GM12878 (cell line): ENCODE data around the gene URI1. TPM values are rescaled to one million over a fixed set of nuclear protein-coding genes. Genes with fewer than 3 reads are reported as not detected.

Experiments
- ATAC-seq: fragments of 200-7000 bp; cut with Tn5 transposase; 3 replicates; pipeline ENCODE4 v1.9.1; 2020; ENCODE audit warnings: mild to moderate bottlenecking, moderate library complexity
- BruUV-seq: library from RNA; stranded (reverse); fragments of 400-500 nt; replicated peaks from 2 replicates; lab custom pipeline; 2021; lab: Mats Ljungman, UMichigan
- CTCF ChIA-PET: fragments of 300-600 bp; sonication (Branson Sonifier 250); formaldehyde crosslinking; extraction: SDS; loops from one replicate; lab custom pipeline; 2021; ENCODE audit warnings: inconsistent platforms; lab: Yijun Ruan, JAX
- POLR2A ChIA-PET: fragments of 350-600 bp; formaldehyde crosslinking; extraction: SDS; loops from one replicate; lab custom pipeline; 2021; ENCODE audit warnings: inconsistent platforms; lab: Charles Lee
- RAD21 ChIA-PET: fragments of 300-600 bp; sonication (Branson Sonifier 250); formaldehyde crosslinking; loops from one replicate; lab custom pipeline; 2023; ENCODE audit warnings: antibody characterized with exemption; ENCODE audit not compliant: unreplicated experiment; lab: Charles Lee
- SMC1A ChIA-PET: fragments of 300-600 bp; sonication (Branson Sonifier 250); formaldehyde crosslinking; loops from one replicate; lab custom pipeline; 2023; ENCODE audit not compliant: unreplicated experiment, uncharacterized antibody; lab: Charles Lee
- DNase-seq: peaks from one replicate; pipeline ENCODE4 v3.0.0-alpha.2; 2011; ENCODE audit warnings: low read depth, low spot score
- FAIRE-seq: peaks from 3 replicates; lab custom pipeline; 2011; peaks lifted over from hg19 to GRCh38; lab: Jason Lieb, UNC
- H2AFZ ChIP-seq: 2 replicates; pipeline ENCODE4 v1.6.0; 2011; ENCODE audit warnings: low read depth, low read length, control low read depth; ENCODE audit not compliant: control insufficient read depth
- H3K27ac ChIP-seq: 2 replicates; pipeline ENCODE4 v1.5.1; 2011; ENCODE audit warnings: control low read depth; ENCODE audit not compliant: control insufficient read depth, insufficient read depth
- H3K27me3 ChIP-seq, 2 experiments: replicated peaks in 1 of 2; 2 replicates each; pipeline versions ENCODE4 v1.6.0 to v1.6.1; 2011; ENCODE audit warnings: low read length in 1 of 2; ENCODE audit not compliant: control insufficient read depth in 2 of 2, insufficient read depth in 2 of 2
- H3K36me3 ChIP-seq, 2 experiments: 2 replicates each; pipeline ENCODE4 v1.5.1; 2011; ENCODE audit warnings: low read length in 1 of 2; ENCODE audit not compliant: control insufficient read depth in 2 of 2, insufficient read depth in 2 of 2
- H3K4me1 ChIP-seq: 2 replicates; pipeline ENCODE4 v1.6.1; 2011; ENCODE audit warnings: mild to moderate bottlenecking, low read length, moderate library complexity, mixed read lengths; ENCODE audit not compliant: control insufficient read depth, insufficient read depth
- H3K4me2 ChIP-seq: 2 replicates; pipeline ENCODE4 v1.6.0; 2011; ENCODE audit warnings: control low read depth; ENCODE audit not compliant: control insufficient read depth, insufficient read depth
- H3K4me3 ChIP-seq: fragments of 200-600 bp; sonication (generic); 2 replicates; pipeline ENCODE4 v1.5.1; 2016
- H3K79me2 ChIP-seq: 2 replicates; pipeline ENCODE4 v1.6.0; 2011; ENCODE audit warnings: low read length; ENCODE audit not compliant: control insufficient read depth, insufficient read depth
- H3K9ac ChIP-seq: 2 replicates; pipeline ENCODE4 v1.8.0; 2011; ENCODE audit warnings: low read length, control low read depth, mixed read lengths; ENCODE audit not compliant: control insufficient read depth, insufficient read depth
- H3K9me3 ChIP-seq: replicated peaks from 3 replicates; pipeline ENCODE4 v1.5.1; 2011; ENCODE audit warnings: mild to moderate bottlenecking, low read length; ENCODE audit not compliant: control insufficient read depth, insufficient read depth
- H4K20me1 ChIP-seq: 2 replicates; pipeline ENCODE4 v1.6.0; 2011; ENCODE audit not compliant: control insufficient read depth, insufficient read depth
- CHD2 ChIP-seq: IDR thresholded peaks from 2 replicates; pipeline ENCODE4 v1.6.1; 2011; ENCODE audit warnings: low read depth, low read length, improper control_type of control experiment, borderline replicate concordance
- ESRRA ChIP-seq: IDR thresholded peaks from 2 replicates; pipeline ENCODE4 v1.6.1; 2012; ENCODE audit warnings: mild to moderate bottlenecking, low read length, improper control_type of control experiment
- MTA3 ChIP-seq: IDR thresholded peaks from 2 replicates; pipeline ENCODE4 v1.6.1; 2012; ENCODE audit warnings: low read length, inconsistent platforms, borderline replicate concordance
- NFIC ChIP-seq: IDR thresholded peaks from 2 replicates; pipeline ENCODE4 v1.6.1; 2012; ENCODE audit warnings: low read depth, mild to moderate bottlenecking, inconsistent platforms, low read length, moderate library complexity
- NFXL1 ChIP-seq: fragments of 450-650 bp; IDR thresholded peaks from 2 replicates; pipeline ENCODE4 v1.6.1; 2017; ENCODE audit warnings: antibody characterized with exemption, mild to moderate bottlenecking, borderline replicate concordance
- RAD21 ChIP-seq: IDR thresholded peaks from 2 replicates; pipeline ENCODE4 v1.6.1; 2011; ENCODE audit warnings: mild to moderate bottlenecking, low read depth, low read length, moderate library complexity; ENCODE audit not compliant: insufficient read depth
- RELB ChIP-seq: fragments of 450-650 bp; IDR thresholded peaks from 2 replicates; pipeline ENCODE4 v1.6.1; 2017; ENCODE audit warnings: low read depth, mild to moderate bottlenecking, moderate library complexity
- RUNX3 ChIP-seq: IDR thresholded peaks from 2 replicates; pipeline ENCODE4 v1.6.1; 2012; ENCODE audit warnings: low read length, inconsistent platforms
- SMARCA5 ChIP-seq: fragments of 450-650 bp; IDR thresholded peaks from 2 replicates; pipeline ENCODE4 v1.6.1; 2017; ENCODE audit warnings: mild to moderate bottlenecking
- WGBS: methylation state at CpG from one replicate; pipeline ENCODE4 v1.1.6; 2016; ENCODE audit warnings: low lambda C conversion rate; ENCODE audit not compliant: insufficient replicate concordance, insufficient coverage; ENCODE audit errors: missing lambda C conversion rate; 5-methylcytosine and 5-hydroxymethylcytosine counted together
- in situ Hi-C: fragments of 300-500 bp; cut with MboI; formaldehyde crosslinking; loops from 9 replicates; pipeline ENCODE4 v1.14.3; 2018; ENCODE audit warnings: mixed read lengths
- intact Hi-C: fragments of 100-400 bp; cut with micrococcal nuclease; formaldehyde crosslinking; loops from one replicate; pipeline ENCODE4 v1.14.2; 2022; ENCODE audit not compliant: unreplicated experiment
- polyA plus RNA-seq, 11 experiments: library from polyadenylated mRNA; depleted of rRNA in 4 of 11; unstranded in 6 of 11; stranded (reverse) in 5 of 11; fragments of >200 nt; fragmentation: Nextera tagmentation in 4 of 11; fragmentation: Illumina TruSeq in 1 of 11; extraction: Ambion mirVana in 4 of 11; extraction: Trizol in 1 of 11; gene quantifications; 1 replicate in 1 of 11; 2 replicates in 10 of 11; pipeline versions ENCODE4 v1.2.1 to v1.2.3, GENCODE V29; 2011 to 2016; ENCODE audit warnings: inconsistent platforms in 2 of 11, missing spikeins in 2 of 11, low read depth in 1 of 11
- total RNA-seq, 4 experiments: library from RNA; depleted of rRNA in 3 of 4; stranded (reverse); fragments of >200 nt in 3 of 4; fragmentation: Illumina TruSeq in 1 of 4; extraction: Trizol in 1 of 4; gene quantifications; 2 replicates each; pipeline versions ENCODE4 v1.2.1 to v1.2.3, GENCODE V29; 2013 to 2021
- TF ChIP-seq, protein P1 (sequence below): IDR thresholded peaks from 2 replicates; pipeline ENCODE4 v1.6.1; 2012; ENCODE audit warnings: mild to moderate bottlenecking, low read depth, low read length

URI1 gene
- total and polyA plus RNA-seq, 10 of the 15 experiments (the other 5 are each of a cell fraction or from before 2014, with no cell fraction given) = 15.2 to 94.2 (median 47.9) TPM

GRCh38 chr19:30049226-30049625, 107.2 kb downstream of the URI1 start:
- no peak for FAIRE-seq
- ChIA-PET SMC1A (no interaction called here), CTCF (interaction anchor here (0.9 kb wide), 1 partner anchor 12 kb away, joined by 3 read pairs; no protein-coding TSS in a partner anchor), POLR2A (no interaction called here), RAD21 (no interaction called here)
- Histone ChIP-seq H3K36me3 (no peaks in the 10 kb centered on the region), H4K20me1 (no peaks in the 10 kb centered on the region), H3K4me2 (no peak overlapping the region), H3K27ac (no peak overlapping the region), H3K27me3 (no peaks in the 10 kb centered on the region), H3K4me3 (no peak overlapping the region), H2AFZ (no peak overlapping the region), H3K9me3 (no peaks in the 10 kb centered on the region), H3K9ac (no peak overlapping the region), H3K4me1 (no peaks in the 10 kb centered on the region), H3K79me2 (no peaks in the 10 kb centered on the region)
- DNase-seq = no peak
- intact Hi-C loops (loop anchor here (5.0 kb wide), 1 partner anchor 103 kb away; no protein-coding TSS in a partner anchor), in situ Hi-C loops (no loop called here)
- TF ChIP-seq ESRRA = no peak
- TF ChIP-seq RELB = no peak
- no peak for TF ChIP-seq MTA3
- TF ChIP-seq, protein P1, sequence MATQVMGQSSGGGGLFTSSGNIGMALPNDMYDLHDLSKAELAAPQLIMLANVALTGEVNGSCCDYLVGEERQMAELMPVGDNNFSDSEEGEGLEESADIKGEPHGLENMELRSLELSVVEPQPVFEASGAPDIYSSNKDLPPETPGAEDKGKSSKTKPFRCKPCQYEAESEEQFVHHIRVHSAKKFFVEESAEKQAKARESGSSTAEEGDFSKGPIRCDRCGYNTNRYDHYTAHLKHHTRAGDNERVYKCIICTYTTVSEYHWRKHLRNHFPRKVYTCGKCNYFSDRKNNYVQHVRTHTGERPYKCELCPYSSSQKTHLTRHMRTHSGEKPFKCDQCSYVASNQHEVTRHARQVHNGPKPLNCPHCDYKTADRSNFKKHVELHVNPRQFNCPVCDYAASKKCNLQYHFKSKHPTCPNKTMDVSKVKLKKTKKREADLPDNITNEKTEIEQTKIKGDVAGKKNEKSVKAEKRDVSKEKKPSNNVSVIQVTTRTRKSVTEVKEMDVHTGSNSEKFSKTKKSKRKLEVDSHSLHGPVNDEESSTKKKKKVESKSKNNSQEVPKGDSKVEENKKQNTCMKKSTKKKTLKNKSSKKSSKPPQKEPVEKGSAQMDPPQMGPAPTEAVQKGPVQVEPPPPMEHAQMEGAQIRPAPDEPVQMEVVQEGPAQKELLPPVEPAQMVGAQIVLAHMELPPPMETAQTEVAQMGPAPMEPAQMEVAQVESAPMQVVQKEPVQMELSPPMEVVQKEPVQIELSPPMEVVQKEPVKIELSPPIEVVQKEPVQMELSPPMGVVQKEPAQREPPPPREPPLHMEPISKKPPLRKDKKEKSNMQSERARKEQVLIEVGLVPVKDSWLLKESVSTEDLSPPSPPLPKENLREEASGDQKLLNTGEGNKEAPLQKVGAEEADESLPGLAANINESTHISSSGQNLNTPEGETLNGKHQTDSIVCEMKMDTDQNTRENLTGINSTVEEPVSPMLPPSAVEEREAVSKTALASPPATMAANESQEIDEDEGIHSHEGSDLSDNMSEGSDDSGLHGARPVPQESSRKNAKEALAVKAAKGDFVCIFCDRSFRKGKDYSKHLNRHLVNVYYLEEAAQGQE = no peak
- TF ChIP-seq NFIC = no peak
- no peak for TF ChIP-seq SMARCA5
- no peak for TF ChIP-seq RAD21
- no peak for TF ChIP-seq CHD2
- TF ChIP-seq NFXL1 = no peak
- no peak for TF ChIP-seq RUNX3
- no peak for ATAC-seq
- no TSS peak for BruUV-seq
- 84% methylated on average over 4 of the region's 4 CpGs for WGBS
